ENCODE results near the gene GRM8.

GRM8 gene

DNA sequence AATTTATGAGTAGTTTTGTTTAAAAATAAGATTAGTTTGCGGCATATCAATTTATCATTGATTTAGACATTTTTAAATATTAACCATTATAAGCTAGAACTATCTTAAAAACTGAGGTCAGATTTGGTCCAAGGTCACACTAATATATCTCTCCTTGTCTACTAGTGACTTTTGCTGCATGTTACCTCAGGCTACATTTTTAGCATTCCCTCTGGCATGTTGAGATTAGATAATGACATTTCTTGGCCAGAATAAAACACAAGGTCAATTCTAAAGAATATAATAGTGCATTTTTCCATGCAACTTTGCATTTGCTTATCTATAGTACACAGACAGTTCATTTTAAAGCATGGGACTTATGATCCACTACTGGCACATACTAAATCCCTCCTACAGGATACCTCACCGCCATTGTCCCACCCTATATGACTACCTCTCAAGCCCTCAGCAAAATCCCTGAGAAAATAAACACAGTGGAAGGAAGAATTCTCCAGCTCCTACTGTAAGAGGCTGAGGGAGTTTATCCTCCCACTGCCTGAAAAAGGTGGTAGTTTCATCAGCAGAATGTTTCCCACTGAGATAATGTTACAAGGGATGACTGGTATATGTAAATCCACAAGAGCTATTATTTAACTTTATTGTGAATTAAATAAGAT lies 816.4 kb downstream of the GRM8 start:
- no peak for DNase-seq (ENCODE audit: low spot score)

DNA sequence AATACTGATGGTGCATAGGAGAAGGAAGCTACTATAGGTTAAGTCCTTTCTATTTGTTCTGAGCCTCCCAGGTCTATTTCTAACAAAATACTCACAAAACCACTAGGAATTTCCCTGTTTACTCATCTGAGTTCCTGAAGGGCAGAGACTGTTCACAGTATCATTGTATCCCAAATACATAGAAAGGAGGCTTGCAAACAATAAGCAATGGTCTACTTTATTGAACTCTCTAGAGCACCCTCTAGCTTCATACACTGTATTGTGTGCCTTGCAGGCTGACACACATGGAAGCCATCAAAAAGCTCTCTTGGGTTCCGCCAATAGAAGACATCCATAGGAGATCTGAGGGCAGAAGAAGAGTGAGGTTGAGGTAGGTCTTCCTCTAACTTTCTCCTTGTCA lies 826.1 kb downstream of the GRM8 start:
- DNase-seq (ENCODE audit: low spot score): peak; percentile 5

DNA sequence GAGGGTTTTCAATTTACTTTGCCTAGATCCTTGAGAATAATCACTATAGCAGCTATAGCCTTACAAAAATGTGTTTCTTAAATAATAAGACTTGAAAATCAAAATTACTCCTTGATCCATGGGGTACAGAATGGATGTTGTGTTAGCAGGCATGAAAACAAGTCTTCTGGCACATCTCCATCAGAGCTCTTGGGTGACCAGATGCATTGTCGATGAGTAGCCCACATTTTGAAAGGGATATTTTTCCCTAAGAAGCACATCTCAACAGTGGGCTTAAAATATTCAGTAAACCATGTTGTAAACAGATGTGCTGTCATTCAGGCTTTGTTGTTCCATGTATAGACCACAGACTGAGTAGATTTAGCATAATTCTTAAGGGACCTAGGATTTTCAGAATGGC lies 827.8 kb downstream of the GRM8 start:
- no peak for DNase-seq (ENCODE audit: low spot score)

- no peak for DNase-seq (ENCODE audit: low spot score)
These were observed 833.7 kb downstream of the GRM8 start for GRCh38 chr7:126419047-126419446.

DNA sequence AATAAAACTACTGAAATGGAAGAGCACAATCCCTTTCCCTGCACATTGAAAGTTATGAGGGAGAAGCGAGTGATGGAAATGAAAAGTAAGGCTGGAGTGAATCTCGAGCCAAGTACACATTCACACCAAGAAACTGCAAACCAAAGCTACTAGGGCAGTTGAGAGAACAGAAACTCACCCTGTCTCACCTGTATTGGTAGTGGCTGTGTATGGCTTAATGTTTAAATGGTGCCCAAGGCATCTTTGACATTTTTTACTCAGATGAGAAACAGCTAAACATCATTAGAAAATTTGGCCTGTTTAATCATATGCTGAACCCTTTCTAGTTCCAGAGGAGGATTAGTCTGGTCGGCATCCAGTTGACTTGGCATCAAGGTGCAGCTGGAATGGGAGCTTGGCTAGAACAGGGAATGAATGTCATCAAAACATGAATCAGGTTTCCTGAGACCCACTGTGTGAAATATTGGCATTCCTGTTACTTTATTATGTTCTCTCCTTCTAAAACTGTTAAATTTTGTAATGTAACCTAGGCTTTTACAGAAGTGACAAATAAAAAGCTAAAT lies 840.8 kb downstream of the GRM8 start:
- no peak for DNase-seq (ENCODE audit: low spot score)

GRCh38 chr7:126411032-126411820 lies 841.5 kb downstream of the GRM8 start:
- no peak for DNase-seq (ENCODE audit: low spot score)

GRCh38 chr7:126403040-126403439 lies 849.7 kb downstream of the GRM8 start:
- no peak for DNase-seq (ENCODE audit: low spot score)

DNA sequence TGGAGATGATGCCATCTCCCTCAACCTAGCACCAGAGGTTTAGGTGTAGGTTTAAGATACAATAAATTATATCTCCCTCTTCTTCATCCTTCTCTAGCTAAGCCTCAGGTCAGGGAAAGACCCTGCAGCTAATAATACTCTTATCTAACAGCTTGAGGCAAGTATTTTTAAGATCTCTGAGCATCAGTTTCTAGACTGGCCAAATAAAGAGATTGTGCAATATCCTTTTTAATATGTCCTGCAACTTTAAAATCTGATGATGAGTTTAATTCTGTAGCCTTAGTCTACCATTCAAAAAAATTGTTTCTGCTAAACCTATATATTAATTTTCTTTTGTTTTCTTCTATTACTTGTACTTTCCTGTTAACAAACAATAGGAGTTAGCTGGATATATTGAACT lies 850.8 kb downstream of the GRM8 start:
- no peak for DNase-seq (ENCODE audit: low spot score)

- no peak for DNase-seq (ENCODE audit: low spot score)
These were observed 853.8 kb downstream of the GRM8 start for GRCh38 chr7:126398851-126399529.

DNA sequence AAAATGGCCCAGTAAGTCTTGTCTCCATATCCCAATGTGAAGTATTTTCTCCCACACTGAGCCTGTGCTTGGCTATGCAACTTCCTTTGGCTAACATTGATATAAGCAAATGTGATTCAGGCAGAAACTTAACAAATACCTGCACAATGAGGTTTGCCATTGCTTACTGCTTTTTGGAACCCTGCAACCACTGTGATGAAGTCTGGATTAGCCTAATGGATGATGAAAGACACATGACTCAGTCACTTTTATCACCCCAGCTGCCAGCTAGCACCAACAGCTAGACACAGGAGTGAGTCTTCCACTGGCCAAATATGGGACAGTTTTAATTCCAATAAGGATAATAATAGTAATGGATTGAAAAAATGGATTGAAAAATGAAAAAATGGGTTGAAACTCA lies 854.5 kb downstream of the GRM8 start:
- no peak for DNase-seq (ENCODE audit: low spot score)

- no peak for DNase-seq (ENCODE audit: low spot score)
These were observed 858.3 kb downstream of the GRM8 start for GRCh38 chr7:126394406-126394805.

Measured in pons (tissue), 1 donor.